HG02884 (cell line): ENCODE measurements around the gene DSC3.
A peak's percentile ranks its signal among the peaks of the same experiment; 100 is the strongest.

Experiments
- ATAC-seq: cut with Tn5 transposase; IDR thresholded peaks from one replicate; pipeline ENCODE4 v1.9.1; 2021; ENCODE audit warnings: mild to moderate bottlenecking, moderate library complexity; ENCODE audit not compliant: unreplicated experiment

The DSC3 gene

DNA sequence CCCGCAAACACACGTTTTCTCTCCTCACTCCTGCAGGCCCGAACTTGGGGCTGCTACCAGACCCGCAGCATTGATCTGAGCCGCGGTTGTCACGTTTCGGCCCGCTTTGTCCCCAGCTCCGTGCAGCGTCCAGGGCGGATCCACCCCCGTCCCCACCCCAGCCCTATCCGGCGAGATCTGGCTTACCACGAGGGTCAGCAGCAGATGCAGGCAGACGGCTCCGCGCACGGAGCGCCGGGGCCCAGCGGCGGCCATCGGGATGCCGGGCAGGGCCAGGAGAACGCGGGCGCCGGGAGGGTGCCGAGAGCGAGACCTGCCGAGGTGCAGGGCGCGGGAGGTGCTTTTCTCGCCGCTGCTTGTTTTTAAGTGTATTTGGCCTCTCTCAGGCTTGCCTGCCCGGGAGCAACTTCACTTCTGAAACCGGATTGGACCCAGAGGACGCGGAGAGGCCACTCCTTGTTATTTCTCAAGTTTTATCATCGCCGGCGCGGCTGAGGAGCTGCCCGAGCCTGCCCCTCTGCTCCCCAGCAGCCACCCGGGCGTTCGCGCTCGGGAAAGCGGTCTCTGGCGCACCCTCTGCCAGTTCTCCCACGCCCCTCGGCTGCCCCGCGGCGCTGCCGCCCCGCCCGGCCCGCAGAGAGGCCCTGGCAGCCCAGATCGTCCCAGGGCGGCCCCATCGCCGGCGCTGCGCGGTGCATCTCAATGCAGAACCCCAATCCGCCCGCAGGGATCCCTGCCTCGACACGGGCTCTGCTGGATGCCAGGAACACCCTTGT, at the start of gene DSC3:
Gene DSC3, minus strand, starts transcription at position 337 of the 776 bp plus-strand sequence. Its CDS starts 82 bp downstream, at position 255.
- ATAC-seq = no peak

DNA sequence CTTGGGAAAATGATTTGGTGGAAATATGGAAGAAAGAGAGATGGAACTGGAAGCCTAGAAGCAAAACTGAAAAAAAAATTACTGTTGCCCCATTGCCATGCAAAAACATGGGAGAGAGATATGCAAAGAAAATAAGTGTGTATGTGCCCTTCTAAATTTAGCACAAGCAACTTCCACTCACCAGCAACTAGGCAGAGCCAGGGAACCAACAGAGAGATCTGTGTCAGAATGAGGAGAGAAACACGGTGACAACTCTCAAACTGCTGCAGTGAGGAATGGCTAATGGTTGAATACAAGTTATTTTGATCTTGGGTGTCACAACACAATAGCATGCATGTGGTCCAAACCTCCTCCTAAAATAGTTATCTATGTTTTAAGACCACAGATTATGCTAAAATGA, 48.8 kb upstream of the DSC3 start:
- no peak for ATAC-seq

GRCh38 chr18:31088532-31088931, 46.0 kb upstream of the DSC3 start:
- ATAC-seq = no peak

- no peak for ATAC-seq
Measured at GRCh38 chr18:31079973-31080372, 37.4 kb upstream of the DSC3 start.

DNA sequence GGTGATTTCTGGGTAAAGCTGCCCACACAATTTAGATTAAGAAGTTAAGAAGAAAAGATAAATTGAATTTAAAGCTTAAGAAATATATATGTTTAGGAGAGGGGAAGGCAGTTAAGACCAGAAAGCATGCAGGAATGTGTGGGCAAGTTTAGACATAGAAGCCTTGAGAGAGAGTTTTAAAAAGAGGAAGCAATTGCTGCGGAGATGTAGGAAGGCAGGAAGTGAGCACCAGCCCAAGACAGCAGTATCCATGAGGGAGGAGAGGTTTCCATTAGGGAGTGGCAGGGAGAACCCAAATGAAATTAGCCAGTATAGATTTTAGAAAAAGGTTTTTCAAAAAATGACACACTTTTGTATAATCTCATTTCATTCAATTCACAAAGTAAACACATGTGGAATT, 35.3 kb upstream of the DSC3 start:
- ATAC-seq = no peak

- no peak for ATAC-seq
Measured at GRCh38 chr18:31072175-31072574, 29.6 kb upstream of the DSC3 start.

- ATAC-seq = no peak
Measured at GRCh38 chr18:31070206-31070605, 27.7 kb upstream of the DSC3 start.

DNA sequence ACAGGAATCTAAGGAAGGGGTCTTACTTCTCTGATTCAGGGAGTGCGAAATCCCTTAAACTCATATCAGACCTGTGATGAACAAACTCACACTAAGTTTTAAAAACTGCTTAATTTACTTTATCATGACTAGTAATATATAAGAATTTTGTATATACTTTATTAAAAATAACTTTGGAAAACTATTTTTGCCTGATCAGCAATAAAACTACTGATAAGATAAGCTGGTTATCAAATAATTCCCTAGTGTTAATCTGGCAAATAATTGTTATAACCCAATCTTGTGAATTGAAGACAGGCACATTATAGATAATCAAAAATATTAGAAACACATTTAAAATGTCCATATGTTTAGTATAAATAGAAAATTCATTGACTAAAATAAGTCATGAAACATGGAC, 23.7 kb upstream of the DSC3 start:
- ATAC-seq = no peak

GRCh38 chr18:31065036-31065773, 22.7 kb upstream of the DSC3 start:
- ATAC-seq = no peak

- peak; percentile 74 for ATAC-seq
Measured at GRCh38 chr18:31064130-31064529, 21.6 kb upstream of the DSC3 start.

DNA sequence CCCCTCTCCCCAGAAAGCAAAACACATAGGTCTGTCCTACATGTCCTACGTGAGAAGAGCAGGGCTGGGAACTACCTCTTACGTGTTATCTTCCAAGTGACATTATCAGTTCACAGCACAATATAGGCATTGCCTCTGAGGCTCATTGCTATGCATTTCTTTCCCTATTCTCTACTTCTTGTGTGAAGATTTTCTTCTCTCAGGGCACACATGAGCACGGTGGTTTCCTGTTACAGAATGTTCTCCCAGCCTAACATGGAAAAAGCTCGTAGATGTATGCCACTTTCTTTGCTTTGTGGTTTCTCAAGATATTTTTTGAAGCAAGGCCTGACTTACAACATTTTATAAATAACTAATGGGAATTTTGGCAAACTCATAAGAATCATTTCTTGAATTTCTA, 19.4 kb upstream of the DSC3 start:
- peak; percentile 39 for ATAC-seq

DNA sequence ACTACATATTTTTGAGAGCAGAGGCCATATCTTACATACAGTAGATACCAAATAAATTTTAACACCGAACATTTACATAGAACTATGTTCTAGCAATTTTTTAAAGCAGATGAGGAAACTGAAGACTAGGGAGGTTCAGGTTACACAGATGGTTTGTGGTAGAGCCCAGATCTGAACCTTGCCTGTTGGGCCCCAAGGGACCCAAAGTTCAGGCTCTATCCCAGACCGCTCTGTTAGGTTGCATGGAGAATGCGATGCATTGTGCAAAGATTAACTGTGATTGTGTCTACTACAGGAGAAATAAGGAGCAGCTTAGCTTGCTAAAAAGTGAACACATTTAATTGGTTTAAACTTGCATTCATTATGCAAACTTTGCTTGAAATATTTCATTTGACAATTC, 16.4 kb upstream of the DSC3 start:
- no peak for ATAC-seq

GRCh38 chr18:31057917-31058316, 15.4 kb upstream of the DSC3 start:
- no peak for ATAC-seq

- ATAC-seq = no peak
Measured at GRCh38 chr18:31057051-31057450, 14.5 kb upstream of the DSC3 start.

GRCh38 chr18:31056296-31056695, 13.8 kb upstream of the DSC3 start:
- ATAC-seq = no peak

GRCh38 chr18:31050635-31051034, 8.1 kb upstream of the DSC3 start:
- no peak for ATAC-seq

- ATAC-seq = no peak
Measured at GRCh38 chr18:31049189-31049588, 6.6 kb upstream of the DSC3 start.

DNA sequence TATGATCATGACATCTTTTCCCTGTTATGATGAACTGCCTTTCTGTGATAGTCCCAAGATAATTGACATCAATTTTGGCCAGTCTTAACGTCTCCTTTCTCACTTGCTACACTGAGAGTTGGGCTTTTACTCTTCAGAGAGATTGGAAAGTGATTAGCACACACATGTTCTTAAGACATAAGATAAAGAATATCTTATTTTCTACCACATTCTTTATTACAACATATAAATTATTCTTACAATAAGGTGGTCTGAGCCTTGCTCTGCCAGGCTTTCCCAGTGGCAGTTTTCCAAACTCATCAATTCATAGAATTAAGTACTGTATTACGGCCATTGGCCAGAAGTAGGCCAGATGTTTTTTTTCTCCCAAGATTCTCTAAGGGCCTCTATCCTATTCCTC, 5.7 kb upstream of the DSC3 start:
- no peak for ATAC-seq

DNA sequence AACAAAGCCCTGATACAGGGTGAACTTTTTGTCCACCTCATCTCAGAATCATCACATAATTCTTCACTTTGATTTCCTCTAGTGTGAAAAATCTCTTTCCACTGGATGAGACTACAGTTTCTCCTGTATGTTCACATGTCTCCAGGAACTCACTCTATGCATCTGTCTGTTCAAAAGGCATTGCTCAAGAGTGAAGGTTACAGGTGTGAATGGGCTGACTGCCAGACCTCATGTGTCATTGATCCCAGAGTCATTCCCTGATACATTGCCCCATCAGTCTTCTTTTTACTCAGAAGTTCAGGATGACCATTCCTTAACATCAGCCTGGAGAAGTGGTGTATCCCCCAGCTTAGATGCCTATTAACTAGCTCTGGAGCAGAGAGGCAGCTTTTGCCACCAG, 4.4 kb upstream of the DSC3 start:
- ATAC-seq = no peak

GRCh38 chr18:31045599-31045998, 3.1 kb upstream of the DSC3 start:
- ATAC-seq = no peak

DNA sequence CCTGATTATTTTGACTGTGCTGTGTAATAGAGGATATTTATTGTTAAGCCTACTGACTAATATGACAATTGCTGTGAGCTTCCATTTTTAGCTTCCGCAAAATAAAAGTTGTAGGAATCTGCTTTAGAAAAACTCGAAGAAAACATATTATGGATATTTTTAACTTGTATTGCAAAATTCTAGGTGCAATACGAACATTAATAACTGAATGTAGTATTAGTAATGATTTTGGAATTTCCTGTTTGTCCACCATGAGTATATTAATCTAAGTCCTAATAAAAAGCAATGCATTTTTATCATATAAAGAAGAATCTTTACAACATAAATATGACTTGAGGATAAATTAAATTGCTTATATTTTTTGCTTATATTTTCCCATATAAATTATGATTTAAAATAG, 2.4 kb upstream of the DSC3 start:
- no peak for ATAC-seq

GRCh38 chr18:31043709-31044108, 1.2 kb upstream of the DSC3 start:
- ATAC-seq = no peak

- ATAC-seq = no peak
Measured at GRCh38 chr18:31042084-31042405, 497 bp downstream of the DSC3 start.
